Ishikawa (cell line): ENCODE data around the gene ADCYAP1.

ENCODE experiments used
- CREB1 ChIP-seq: IDR thresholded peaks from 2 replicates; pipeline ENCODE4 v1.6.1; 2012; ENCODE audit warnings: low read depth
- EP300 ChIP-seq: IDR thresholded peaks from 2 replicates; pipeline ENCODE4 v1.6.1; 2012; ENCODE audit warnings: borderline replicate concordance
- NFIC ChIP-seq: IDR thresholded peaks from 2 replicates; pipeline ENCODE4 v1.6.1; 2012
- RAD21 ChIP-seq: IDR thresholded peaks from 2 replicates; pipeline ENCODE4 v1.6.1; 2012; ENCODE audit warnings: low read depth
- TAF1 ChIP-seq: IDR thresholded peaks from 2 replicates; pipeline ENCODE4 v1.6.1; 2012; ENCODE audit warnings: low read depth, mild to moderate bottlenecking
- TEAD4 ChIP-seq: IDR thresholded peaks from 2 replicates; pipeline ENCODE4 v1.6.1; 2012
- ZBTB7A ChIP-seq: IDR thresholded peaks from 2 replicates; pipeline ENCODE4 v1.6.1; 2012; ENCODE audit warnings: low read depth
- TF ChIP-seq, protein P1 (sequence below): IDR thresholded peaks from 2 replicates; pipeline ENCODE4 v1.6.1; 2012
- TF ChIP-seq, protein P2 (sequence below): IDR thresholded peaks from 2 replicates; pipeline ENCODE4 v1.6.1; 2012; ENCODE audit warnings: low read depth, mild to moderate bottlenecking

DNA sequence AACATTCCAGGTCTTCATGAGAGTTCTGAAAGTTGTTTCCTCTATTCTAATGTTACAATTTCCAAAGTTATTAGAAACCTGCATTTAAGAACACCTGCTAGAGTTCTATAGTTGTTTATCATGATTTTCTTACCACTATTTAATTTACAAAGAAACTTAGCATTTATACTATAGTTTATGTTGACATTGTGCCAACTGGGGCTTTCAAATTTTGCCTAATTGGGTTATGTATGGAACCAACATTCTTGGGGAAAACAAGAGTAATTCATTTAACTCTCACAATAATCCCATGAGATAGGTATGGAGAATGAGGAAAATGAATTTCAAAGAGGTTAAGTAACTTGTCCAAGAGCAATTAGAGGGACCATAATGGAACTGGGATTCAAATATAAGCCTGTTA lies 28.8 kb upstream of the ADCYAP1 start:
- TF ChIP-seq NFIC (no peak), TAF1 (no peak), CREB1 (no peak), RAD21 (no peak), TEAD4 (no peak), ZBTB7A (no peak), EP300 (no peak)
- TF ChIP-seq, protein P1, sequence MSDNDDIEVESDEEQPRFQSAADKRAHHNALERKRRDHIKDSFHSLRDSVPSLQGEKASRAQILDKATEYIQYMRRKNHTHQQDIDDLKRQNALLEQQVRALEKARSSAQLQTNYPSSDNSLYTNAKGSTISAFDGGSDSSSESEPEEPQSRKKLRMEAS: no peak
- TF ChIP-seq, protein P2, sequence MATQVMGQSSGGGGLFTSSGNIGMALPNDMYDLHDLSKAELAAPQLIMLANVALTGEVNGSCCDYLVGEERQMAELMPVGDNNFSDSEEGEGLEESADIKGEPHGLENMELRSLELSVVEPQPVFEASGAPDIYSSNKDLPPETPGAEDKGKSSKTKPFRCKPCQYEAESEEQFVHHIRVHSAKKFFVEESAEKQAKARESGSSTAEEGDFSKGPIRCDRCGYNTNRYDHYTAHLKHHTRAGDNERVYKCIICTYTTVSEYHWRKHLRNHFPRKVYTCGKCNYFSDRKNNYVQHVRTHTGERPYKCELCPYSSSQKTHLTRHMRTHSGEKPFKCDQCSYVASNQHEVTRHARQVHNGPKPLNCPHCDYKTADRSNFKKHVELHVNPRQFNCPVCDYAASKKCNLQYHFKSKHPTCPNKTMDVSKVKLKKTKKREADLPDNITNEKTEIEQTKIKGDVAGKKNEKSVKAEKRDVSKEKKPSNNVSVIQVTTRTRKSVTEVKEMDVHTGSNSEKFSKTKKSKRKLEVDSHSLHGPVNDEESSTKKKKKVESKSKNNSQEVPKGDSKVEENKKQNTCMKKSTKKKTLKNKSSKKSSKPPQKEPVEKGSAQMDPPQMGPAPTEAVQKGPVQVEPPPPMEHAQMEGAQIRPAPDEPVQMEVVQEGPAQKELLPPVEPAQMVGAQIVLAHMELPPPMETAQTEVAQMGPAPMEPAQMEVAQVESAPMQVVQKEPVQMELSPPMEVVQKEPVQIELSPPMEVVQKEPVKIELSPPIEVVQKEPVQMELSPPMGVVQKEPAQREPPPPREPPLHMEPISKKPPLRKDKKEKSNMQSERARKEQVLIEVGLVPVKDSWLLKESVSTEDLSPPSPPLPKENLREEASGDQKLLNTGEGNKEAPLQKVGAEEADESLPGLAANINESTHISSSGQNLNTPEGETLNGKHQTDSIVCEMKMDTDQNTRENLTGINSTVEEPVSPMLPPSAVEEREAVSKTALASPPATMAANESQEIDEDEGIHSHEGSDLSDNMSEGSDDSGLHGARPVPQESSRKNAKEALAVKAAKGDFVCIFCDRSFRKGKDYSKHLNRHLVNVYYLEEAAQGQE: no peak
